ENCODE data around the gene KHDC1L.

GRCh38 chr6:73225396-73225795, at the start of gene KHDC1L:
- TF ChIP-seq CTCF (IDR thresholded peaks at IDR 0.05) (no peak), POLR2A (IDR thresholded peaks at IDR 0.05) (no peak)

All from ovary (tissue), 3 donors.